DMS153 treated with DMSO at 0.1 percent for 48 hours (cell line): Measurements from ENCODE around the gene ZFAND3.

Experiments used
- DNase-seq: peaks from one replicate; lab custom pipeline; 2025; ENCODE audit not compliant: unreplicated experiment; lab: John Stamatoyannopoulos, UW

Gene ZFAND3

DNA sequence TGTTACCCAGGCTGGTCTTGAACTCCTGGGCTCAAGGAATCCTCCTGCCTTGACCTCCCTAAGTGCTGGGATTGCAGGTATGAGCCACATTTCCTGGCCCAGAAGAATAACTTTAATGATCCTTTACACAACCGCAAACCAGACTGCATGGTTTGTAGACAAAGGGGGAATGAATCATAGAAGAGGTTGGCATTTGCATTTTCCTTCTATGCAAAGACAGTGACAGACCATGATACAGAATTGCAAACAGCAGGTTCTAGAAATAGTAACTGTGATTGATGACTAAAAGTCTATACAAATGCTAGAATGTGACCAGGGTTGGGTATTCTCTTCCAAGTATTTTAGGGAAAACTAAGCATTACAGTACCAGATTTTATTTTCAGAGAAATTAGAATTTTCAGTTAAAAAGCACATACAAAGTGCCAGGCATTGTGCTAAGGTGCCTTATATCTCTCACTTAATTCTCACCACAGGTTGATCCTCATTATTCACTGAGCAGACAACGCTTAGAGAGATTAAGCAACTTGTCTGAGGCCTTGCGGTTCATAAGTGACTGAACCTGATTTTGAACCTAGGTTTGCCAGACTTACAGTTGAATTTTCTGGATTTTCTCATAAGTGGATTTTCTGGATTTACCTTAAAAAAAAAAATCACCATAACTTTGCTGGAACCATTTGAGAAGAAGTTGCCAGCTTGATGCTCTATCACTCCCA, 146.6 kb downstream of the ZFAND3 start:
- DNase-seq: no peak

DNA sequence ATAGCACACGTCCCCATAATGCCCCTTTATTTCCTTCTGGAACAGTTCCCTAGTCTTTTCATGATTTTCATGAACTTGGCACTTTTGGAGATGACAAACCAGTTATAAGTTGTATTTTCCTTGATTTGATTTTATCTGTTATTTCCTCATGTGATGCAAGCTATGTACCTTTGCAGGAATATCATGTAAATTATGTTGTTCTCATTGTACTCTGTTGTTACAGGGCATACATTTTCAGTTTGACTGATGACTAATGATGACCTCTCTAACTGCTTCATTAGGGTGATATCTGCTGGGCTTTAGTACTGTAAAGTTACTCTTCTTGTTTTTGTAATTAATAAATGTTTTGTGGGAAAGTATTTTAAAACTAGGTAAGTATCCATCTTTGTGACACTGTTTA, 147.3 kb downstream of the ZFAND3 start:
- DNase-seq: no peak

- no peak for DNase-seq
Observed at GRCh38 chr6:37967651-37968050, 148.1 kb downstream of the ZFAND3 start.

- DNase-seq: no peak
Observed at GRCh38 chr6:37971266-37971665, 151.7 kb downstream of the ZFAND3 start.

DNA sequence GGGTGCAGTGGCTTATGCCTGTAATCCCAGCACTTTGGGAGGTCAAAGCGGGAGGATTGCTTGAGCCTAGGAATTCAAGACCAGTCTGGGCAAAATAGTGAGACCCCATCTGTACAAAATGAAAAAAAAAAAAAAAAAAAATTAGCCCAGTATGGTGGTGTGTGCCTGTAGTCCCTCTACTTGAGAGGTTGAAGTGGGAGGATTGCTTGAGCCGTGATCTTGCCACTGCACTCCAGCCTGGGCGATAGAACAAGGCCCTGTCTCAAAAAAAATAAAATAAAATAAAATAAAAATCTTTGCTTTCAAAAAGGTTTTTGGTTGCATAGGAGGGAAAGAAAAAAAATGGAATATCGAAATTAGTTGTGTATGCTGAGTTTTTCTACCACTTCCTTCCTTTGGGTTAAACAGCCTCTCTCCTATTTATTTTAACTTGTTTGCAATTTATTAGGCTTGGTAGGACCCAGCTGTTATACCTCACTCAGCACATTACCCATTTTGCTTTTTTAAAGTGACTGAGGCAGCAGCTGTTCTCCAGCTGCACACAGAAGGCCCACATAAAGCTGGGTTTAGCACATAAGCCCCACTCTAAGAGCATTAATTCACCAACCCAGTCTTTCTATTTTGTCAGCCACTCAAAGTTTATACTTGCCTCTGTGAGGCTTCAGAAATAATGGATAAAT, 152.3 kb downstream of the ZFAND3 start:
- DNase-seq: no peak

- DNase-seq: no peak
Observed at GRCh38 chr6:37972994-37973757, 153.6 kb downstream of the ZFAND3 start.

DNA sequence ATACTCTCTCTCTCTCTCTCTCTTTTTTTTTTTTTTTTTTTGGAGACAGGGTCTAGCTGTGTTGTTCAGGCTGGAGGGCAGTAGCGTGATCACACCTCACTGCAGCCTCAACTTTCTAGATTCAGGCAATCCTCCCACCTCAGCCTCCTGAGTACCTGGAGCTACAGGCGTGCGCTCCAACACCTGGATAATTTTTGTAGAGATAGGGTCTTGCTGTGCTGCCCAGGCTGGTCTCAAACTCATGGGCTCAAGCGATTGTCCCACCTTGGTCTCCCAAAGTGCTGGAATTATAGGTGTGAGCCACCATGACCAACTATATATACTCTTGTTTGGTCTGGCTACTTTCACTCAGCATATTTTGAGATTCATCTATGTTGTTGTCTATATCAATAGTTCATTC, 154.9 kb downstream of the ZFAND3 start:
- DNase-seq: no peak

DNA sequence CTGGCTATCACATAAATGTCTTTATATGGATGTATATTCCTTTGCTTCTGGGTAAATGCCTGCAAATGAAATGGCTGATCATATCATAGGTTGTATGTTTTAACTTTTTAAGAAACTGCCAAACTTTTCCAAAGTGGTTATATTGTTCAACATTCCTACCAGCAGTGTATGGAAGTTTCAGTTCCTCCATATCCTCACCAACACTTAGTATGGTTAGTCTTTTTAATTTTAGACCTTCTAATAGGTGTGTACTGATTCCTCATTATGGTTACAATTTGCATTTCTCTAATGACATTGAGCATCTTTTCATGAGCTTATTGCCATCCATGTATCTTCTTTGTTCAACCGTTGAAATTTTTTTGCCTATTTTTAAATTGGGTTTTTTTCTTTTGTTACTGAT, 155.4 kb downstream of the ZFAND3 start:
- no peak for DNase-seq

DNA sequence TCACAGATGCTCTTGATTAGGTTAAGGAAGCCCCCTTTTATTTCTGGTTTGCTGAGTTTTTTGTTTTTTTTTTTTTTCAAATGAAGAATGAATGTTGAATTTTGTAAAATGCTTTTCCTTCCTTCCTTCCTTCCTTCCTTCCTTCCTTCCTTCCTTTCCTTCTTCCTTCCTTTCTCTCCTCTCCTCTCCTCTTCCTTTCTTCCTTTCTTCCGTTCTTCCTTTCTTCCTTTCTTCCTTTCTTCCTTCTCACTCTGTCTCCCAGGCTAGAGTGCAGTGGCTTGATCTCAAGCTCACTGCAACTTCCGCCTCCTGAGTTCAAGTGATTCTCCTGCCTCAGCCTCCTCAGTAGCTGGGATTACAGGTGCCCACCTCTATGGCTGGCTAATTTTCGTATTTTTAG, 158.2 kb downstream of the ZFAND3 start:
- no peak for DNase-seq

DNA sequence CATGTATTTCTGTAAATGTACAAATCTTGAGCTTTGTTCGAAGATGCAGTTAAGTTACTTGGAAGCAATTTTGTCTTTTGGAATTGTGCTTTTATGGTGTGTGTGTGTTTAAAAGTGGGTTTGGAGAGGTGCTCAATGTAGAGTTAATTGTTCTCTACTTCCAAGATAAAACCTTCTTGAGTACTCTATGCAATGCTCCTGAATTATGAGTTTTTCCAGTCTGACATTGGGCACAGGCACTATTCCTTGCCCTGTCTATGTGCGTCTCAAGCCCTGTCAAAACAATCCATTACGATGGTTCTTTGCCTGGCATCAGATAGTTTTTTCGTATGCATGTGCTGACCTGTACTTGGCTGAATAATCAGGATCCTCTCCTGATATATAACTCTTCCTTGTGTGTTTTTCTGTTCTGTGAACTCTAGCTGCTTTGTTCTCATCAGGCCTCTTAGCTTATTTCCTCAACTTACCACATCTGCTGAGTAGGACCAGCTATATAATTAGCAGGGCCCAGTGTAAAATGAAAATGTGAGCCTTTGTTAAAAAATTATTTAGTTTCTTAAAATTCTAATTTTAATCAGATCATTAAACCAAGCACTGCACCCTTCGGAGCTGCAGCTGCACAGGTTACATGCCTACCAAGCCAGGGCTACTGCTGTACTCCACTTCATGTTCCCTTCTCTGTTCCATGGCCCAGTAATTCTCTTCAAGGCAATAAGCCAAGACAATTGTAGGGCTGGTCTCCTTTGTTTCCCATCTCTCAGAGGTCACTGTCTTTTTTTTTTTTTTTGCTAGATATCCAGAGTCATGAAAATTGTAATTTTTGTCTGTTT, 160.1 kb downstream of the ZFAND3 start:
- DNase-seq: peak; percentile 21

- peak; percentile 31 for DNase-seq
Observed at GRCh38 chr6:37980222-37980595, 160.7 kb downstream of the ZFAND3 start.

- no peak for DNase-seq
Observed at GRCh38 chr6:37981626-37982025, 162.1 kb downstream of the ZFAND3 start.

DNA sequence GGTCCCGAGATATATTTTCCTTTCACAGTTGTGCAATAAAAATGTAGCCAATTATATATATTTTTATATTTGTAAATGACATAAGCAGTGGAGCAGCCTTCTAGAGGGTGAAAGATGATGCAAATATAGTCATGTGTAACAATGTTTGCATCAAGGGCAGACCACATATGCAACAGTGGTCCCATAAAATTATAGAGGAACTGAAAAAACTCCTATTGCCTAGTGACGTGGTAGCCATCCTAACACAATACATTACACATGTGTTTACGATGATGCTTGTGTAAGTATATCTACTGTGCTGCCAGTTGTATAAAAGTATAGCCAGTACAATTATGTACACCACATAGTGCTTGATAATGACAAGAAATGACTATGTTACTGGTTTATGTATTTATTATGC, 162.8 kb downstream of the ZFAND3 start:
- DNase-seq: no peak

GRCh38 chr6:37983720-37984501, 164.4 kb downstream of the ZFAND3 start:
- DNase-seq: no peak

DNA sequence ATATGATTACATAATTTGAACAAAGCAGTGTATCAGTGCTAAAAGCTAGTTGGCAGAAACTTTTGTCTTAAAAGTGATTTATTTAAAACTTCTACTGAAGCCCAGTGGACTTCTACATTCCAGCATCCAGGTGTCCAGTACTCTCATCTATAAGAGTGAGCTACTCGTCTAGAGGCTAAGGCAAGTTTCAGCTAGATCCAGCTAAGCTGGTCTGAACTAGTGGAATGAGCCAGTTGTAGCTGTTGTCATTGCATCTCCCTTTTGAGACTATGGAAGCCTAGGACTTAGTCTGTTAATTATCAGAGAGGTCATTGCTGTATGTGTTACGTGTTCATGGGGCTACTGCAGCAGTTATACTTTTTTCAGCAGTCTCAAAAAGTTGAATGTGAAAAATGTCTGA, 165.1 kb downstream of the ZFAND3 start:
- DNase-seq: no peak

DNA sequence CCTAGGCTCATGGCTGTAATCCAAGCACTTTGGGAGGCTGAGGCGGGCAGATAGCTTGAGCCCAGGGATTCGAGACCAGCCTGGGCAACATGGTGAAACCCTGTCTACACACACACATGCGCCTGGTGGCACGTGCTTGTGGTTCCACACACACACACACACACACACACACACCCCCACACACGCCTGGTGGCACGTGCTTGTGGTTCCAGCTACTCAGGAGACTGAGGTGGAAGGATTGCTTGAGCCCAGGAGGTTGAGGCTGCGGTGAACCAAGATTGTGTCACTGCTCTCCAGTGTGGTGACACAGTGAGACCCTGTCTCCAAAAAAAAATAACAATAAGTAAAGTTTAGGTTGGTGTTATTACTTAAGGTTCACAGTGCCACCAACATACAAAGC, 165.8 kb downstream of the ZFAND3 start:
- no peak for DNase-seq

- no peak for DNase-seq
Observed at GRCh38 chr6:37987018-37987417, 167.5 kb downstream of the ZFAND3 start.

GRCh38 chr6:37987559-37987958, 168.0 kb downstream of the ZFAND3 start:
- DNase-seq: no peak

- DNase-seq: no peak
Observed at GRCh38 chr6:37988127-37988526, 168.6 kb downstream of the ZFAND3 start.

GRCh38 chr6:37988696-37989095, 169.2 kb downstream of the ZFAND3 start:
- DNase-seq: no peak
